ENCODE data around the gene SMIM33. TPM values are rescaled to one million over a fixed set of nuclear protein-coding genes. Genes with fewer than 3 reads are reported as not detected.

The SMIM33 gene
- polyA plus RNA-seq, 1 of the 3 experiments (the other 2 are of a cell fraction), result not detected

DNA sequence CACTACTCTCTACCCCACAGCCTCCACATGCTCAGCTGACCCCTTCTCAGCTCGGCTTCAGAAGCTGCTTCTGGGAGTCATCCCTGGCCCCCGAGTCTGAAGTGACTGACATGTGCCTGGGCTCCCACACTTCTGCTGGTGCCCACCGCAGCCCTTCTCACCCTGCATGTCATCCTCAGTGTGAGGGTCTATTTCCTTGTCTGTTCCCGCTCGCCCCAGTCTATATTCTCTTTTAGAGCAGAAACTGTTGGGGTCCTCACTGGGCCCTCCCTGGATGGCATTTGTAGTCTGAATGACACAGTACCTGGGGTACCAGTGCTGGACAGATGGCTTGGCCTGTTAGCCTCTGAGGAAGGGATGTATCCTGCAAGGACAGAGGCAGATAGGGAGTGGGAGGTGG lies 13.6 kb upstream of the SMIM33 start:
- POLR2A ChIA-PET, result no interaction called here

More for the DNA sequence above, 13.6 kb upstream of the SMIM33 start:
- peaks cover 0 to 30% of the 10 kb centered on the region in 2 experiments; a peak in 3 of 4 replicates for H3K4me1 ChIP-seq (ENCODE audit: control insufficient read depth in 1 of 2, insufficient read depth in 2 of 2, low read depth in 1 of 2, low read length in 1 of 2)
- no peaks in the 10 kb centered on the region for H3K36me3 ChIP-seq (replicated peaks in 1 of 2; ENCODE audit: control insufficient read depth in 1 of 2, insufficient read depth in 2 of 2, low read length in 1 of 2)
- TF ChIP-seq FOXM1 (IDR thresholded peaks at IDR 0.05; ENCODE audit: low read depth) (no peak), RXRA (IDR thresholded peaks at IDR 0.05; ENCODE audit: borderline replicate concordance, low read depth) (no peak), JUND (IDR thresholded peaks at IDR 0.05) (no peak), YY1 (IDR thresholded peaks at IDR 0.05; ENCODE audit: low read depth) (no peak), TEAD4 (IDR thresholded peaks at IDR 0.05; ENCODE audit: borderline replicate concordance, insufficient read depth) (no peak), CHD2 (IDR thresholded peaks at IDR 0.05; ENCODE audit: low read length, partially characterized antibody) (no peak), EP300 (IDR thresholded peaks at IDR 0.05; ENCODE audit: borderline replicate concordance in 1 of 2, low read depth in 1 of 2, low read length in 1 of 2) (no peak), REST (IDR thresholded peaks at IDR 0.05; ENCODE audit: low read depth, low read length) (no peak), RFX5 (IDR thresholded peaks at IDR 0.05; ENCODE audit: low read length) (no peak), TCF12 (IDR thresholded peaks at IDR 0.05) (no peak), FOSL2 (IDR thresholded peaks at IDR 0.05; ENCODE audit: borderline replicate concordance, low read depth) (no peak), ELF1 (IDR thresholded peaks at IDR 0.05) (no peak)
- TF ChIP-seq, protein P1, sequence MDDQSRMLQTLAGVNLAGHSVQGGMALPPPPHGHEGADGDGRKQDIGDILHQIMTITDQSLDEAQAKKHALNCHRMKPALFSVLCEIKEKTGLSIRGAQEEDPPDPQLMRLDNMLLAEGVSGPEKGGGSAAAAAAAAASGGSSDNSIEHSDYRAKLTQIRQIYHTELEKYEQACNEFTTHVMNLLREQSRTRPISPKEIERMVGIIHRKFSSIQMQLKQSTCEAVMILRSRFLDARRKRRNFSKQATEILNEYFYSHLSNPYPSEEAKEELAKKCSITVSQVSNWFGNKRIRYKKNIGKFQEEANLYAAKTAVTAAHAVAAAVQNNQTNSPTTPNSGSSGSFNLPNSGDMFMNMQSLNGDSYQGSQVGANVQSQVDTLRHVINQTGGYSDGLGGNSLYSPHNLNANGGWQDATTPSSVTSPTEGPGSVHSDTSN (IDR thresholded peaks at IDR 0.05), result no peak
- TF ChIP-seq, protein P2, sequence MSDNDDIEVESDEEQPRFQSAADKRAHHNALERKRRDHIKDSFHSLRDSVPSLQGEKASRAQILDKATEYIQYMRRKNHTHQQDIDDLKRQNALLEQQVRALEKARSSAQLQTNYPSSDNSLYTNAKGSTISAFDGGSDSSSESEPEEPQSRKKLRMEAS (IDR thresholded peaks at IDR 0.05; ENCODE audit: low read depth), result no peak
- CTCF ChIA-PET, result no interaction called here
- no peaks in the 10 kb centered on the region for H4K20me1 ChIP-seq (ENCODE audit: insufficient read depth)
- WGBS (ENCODE audit: low lambda C conversion rate), result 96% methylated on average over 5 of the region's 5 CpGs
- no peak overlapping the region for H3K9ac ChIP-seq
- H3K27ac ChIP-seq (ENCODE audit: low read depth in 2 of 2, low read length in 1 of 2), result no peak overlapping the region
- H3F3A ChIP-seq (replicated peaks; ENCODE audit: insufficient read depth), result peaks cover 16% of the 10 kb centered on the region
- H3K79me2 ChIP-seq (ENCODE audit: insufficient read depth), result 0 out of 2 replicates have a peak, but pooled peaks cover 6% of the 10 kb centered on the region
- H3K4me2 ChIP-seq, result no peak overlapping the region
- H3K4me3 ChIP-seq (ENCODE audit: low read depth in 2 of 2, low read length in 1 of 2), result no peak overlapping the region
- H2AFZ ChIP-seq (ENCODE audit: low read depth), result no peak overlapping the region
- H3K9me3 ChIP-seq, result no peaks in the 10 kb centered on the region
- no peaks in the 10 kb centered on the region for H3K27me3 ChIP-seq (ENCODE audit: insufficient read depth)
- H3K9me2 ChIP-seq, result no peaks in the 10 kb centered on the region
- no peak for DNase-seq
